Breast epithelium (tissue), 3 donors: ENCODE data around the gene AFAP1.

Experiments used
- POLR2A ChIP-seq: fragments of 450-650 bp; IDR thresholded peaks from one replicate; pipeline ENCODE4 v1.6.1; 2016; ENCODE audit warnings: antibody characterized with exemption, mild to moderate bottlenecking, moderate library complexity
- POLR2AphosphoS5 ChIP-seq, 3 donors: sonication (generic); formaldehyde crosslinking; IDR thresholded peaks; one replicate each; pipeline ENCODE4 v1.6.1; 2017; ENCODE audit warnings: antibody characterized with exemption in 3 of 3
- TF ChIP-seq, protein P1 (sequence below), 3 donors: fragments of 450-650 bp; IDR thresholded peaks; one replicate each; pipeline ENCODE4 v1.5.1; 2016 to 2017; ENCODE audit warnings: antibody characterized with exemption in 3 of 3, mild to moderate bottlenecking in 3 of 3, moderate library complexity in 3 of 3

DNA sequence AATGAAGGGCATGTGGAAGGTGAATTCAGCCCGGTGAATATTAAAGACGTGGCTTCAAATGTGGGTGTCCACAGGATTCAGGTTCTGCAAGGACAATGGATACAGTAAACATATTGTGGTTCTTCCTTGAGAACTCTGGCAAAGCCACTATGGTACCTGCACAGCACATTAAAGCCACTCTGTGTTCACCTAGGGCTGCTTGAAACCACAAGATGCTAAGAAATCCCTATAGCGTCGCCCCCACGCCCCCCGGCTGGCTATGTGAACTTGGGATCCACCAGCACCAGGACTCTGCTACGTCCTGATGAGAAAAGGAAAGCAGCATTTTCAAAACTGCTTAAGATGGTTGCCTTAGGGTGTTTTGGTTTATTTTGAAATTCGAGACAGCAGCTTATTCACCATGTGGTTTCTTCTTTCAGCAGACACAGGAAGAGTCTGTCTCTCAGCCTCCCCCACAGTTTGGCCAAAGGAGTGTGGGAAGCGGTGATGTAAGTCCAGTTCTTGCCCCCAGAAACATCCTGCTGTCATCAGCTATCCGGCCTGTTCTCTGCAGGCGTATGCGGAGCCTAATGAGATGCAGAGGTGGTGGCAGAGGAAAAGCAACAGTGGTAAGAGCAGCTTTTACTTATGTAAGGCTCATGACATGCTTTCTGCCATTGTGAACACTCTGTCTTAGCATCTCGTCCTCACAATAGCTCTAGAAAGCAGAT lies 111.5 kb downstream of the AFAP1 start:
- TF ChIP-seq, protein P1, sequence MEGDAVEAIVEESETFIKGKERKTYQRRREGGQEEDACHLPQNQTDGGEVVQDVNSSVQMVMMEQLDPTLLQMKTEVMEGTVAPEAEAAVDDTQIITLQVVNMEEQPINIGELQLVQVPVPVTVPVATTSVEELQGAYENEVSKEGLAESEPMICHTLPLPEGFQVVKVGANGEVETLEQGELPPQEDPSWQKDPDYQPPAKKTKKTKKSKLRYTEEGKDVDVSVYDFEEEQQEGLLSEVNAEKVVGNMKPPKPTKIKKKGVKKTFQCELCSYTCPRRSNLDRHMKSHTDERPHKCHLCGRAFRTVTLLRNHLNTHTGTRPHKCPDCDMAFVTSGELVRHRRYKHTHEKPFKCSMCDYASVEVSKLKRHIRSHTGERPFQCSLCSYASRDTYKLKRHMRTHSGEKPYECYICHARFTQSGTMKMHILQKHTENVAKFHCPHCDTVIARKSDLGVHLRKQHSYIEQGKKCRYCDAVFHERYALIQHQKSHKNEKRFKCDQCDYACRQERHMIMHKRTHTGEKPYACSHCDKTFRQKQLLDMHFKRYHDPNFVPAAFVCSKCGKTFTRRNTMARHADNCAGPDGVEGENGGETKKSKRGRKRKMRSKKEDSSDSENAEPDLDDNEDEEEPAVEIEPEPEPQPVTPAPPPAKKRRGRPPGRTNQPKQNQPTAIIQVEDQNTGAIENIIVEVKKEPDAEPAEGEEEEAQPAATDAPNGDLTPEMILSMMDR (IDR thresholded peaks at IDR 0.05) = no peak
- TF ChIP-seq POLR2A = no peak
- TF ChIP-seq POLR2AphosphoS5 (IDR thresholded peaks at IDR 0.05) = peak in 2 of 3 donors; percentile 60 to 82
